Pulmonary artery endothelial cell (primary cell): ENCODE data around the gene MEGF6. TPM values are rescaled to one million over a fixed set of nuclear protein-coding genes. Genes with fewer than 3 reads are reported as not detected.

Source experiments
- DNase-seq: peaks from one replicate; pipeline ENCODE4 v3.0.0-alpha.2; 2011; ENCODE audit warnings: low read depth, low spot score
- total RNA-seq: library from RNA; depleted of rRNA; stranded (reverse); fragments of >200 nt; gene quantifications from 2 replicates; pipeline ENCODE4 v1.2.3, GENCODE V29; 2014

The MEGF6 gene
- total RNA-seq, 1 donor from 2014 or later, result 49.2 TPM

GRCh38 chr1:3540876-3541275 is 70.4 kb downstream of the MEGF6 start:
- DNase-seq, result no peak

DNA sequence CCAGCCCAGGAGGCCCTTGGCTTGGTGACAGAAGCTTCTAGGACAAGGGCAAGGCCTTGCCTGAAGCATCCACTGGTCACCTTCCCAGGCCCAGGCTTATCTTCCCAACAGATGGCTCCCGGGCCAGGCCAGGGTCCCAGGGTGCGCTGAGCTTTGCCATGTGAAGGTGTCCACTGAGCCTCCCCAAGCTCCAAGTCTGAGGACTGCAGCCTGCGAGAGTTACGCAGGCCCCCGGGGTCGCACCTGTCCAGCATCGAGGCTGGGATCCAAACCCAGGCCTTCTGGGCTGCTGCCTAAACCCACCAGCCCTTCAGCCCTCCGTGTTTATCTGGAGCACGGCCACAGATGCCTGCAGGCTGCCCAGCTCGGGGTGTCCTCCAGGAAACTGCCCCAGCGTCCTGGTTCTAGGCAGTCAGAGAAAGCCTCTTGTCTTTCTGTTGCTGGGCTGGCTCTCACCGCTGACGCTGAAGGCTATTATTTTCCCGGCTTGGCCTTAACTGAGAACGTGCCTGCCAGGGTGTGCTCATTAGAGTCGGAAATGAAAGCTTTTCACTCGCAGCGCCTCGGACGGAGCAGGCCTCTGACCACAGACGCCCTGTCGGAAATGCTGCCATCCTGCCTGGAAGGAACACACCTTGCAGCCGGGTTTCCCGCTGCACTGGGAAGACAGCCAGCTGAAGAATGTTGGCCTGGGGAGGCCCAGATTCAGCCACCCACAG is 71.4 kb downstream of the MEGF6 start:
- DNase-seq, result peak; percentile 19

- DNase-seq, result no peak
Measured at GRCh38 chr1:3537359-3537758, 73.9 kb downstream of the MEGF6 start.

GRCh38 chr1:3536420-3537195 is 74.7 kb downstream of the MEGF6 start:
- no peak for DNase-seq

DNA sequence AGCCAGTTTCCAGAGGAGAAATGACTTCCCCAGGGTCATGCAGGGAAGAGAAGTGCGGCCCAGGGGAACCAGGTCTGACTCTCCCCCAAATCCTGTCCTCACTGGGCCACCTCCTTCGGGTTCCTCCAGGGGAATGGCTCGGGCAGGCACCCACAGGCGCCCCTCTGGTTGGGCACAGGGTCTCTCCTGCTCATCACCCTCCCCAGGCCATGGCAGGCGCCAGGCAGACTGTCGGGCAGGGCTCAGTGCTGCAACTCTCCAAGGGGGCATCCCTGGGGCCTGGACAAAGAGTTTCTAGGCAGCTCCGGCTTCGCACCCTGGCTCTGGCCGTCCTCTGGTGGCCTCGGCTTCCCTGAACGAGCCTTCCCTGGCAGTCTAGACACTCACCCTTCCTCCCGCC is 75.6 kb downstream of the MEGF6 start:
- no peak for DNase-seq

DNA sequence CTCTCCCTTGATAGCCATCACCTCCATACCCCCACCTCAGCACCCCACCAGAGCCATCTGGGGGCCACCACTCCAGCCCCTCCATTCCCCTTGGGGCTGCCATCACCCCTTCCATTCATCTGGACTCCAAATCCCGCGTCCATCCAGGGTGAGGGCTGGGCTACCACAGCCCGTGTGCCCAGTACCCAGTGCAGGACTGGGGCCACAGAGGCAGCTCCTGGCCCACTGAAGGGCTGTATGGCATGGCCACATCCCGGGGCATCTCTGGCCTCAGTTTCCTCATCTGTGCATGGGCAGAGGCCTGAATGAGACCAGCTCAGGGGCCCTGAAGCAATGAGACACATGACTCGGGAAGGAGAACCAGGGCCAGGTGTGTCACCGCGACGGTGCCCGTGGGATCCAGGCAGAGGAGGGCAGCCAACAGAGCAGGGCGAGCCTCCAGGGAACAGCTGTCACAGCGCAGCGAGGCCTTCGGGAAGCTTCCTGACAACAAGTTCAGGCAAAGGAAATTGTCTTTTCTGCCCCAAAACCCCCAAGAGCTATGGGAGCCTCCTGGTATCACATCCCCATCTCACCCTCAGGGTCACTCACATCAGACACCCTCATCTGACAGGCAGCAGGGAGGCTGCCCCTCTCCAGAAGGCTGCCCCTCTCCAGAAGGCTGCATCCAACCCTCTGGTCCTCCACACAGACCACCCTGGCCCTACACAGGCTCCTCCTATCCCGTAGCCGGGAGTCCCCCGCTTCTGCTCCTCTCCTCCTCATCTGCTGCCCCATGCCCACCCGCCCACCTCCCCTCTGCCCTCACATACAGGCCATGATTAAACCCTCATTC is 76.3 kb downstream of the MEGF6 start:
- DNase-seq, result no peak

DNA sequence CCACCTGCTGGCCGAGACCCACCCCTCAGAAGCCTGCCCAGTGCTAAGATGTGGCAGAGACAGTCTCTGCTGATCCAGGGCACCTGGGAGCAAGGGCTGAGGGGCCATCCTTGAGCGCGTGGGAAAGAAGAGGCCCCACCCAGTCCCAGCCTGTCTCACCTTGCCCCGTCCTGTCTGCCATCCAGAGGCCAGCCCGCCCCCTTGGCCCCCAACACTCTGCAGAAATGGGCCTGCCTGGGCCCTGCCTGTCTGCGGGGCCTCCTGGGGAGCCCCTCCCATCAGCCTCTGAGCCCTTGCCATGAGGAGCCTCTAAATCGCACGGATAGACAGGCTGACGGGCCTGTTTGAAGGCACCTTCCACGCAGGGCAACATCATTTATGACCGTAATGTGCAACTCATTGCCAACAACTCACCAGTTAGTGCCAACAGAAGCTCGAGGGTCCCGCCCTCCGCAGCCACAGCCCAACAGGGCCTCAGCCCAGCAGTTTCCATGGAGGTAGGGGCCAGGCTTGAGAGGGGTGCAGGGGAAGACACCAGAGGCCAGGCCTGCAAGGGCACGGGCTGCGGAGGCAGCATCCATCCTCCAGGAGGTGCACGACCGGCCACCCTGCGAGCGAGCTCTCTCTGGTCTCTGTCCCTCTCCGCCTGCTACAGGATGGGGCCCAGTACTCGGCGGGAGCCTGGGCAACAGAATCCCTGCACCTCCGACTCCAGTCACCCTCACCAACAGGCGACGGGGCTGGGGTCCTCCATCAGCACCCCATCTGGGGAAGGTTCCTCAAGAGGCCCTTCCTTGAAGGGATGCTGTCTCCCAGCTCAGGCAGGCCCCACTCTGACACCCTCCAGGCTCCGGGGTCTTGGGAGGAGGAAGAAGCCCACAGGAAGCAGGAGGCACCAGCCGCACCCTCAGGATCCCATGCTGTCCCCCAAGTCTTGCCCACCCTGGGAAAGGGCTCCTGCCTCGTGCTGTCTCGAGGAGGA is 78.0 kb downstream of the MEGF6 start:
- DNase-seq, result no peak

GRCh38 chr1:3531928-3532327 is 79.4 kb downstream of the MEGF6 start:
- no peak for DNase-seq

DNA sequence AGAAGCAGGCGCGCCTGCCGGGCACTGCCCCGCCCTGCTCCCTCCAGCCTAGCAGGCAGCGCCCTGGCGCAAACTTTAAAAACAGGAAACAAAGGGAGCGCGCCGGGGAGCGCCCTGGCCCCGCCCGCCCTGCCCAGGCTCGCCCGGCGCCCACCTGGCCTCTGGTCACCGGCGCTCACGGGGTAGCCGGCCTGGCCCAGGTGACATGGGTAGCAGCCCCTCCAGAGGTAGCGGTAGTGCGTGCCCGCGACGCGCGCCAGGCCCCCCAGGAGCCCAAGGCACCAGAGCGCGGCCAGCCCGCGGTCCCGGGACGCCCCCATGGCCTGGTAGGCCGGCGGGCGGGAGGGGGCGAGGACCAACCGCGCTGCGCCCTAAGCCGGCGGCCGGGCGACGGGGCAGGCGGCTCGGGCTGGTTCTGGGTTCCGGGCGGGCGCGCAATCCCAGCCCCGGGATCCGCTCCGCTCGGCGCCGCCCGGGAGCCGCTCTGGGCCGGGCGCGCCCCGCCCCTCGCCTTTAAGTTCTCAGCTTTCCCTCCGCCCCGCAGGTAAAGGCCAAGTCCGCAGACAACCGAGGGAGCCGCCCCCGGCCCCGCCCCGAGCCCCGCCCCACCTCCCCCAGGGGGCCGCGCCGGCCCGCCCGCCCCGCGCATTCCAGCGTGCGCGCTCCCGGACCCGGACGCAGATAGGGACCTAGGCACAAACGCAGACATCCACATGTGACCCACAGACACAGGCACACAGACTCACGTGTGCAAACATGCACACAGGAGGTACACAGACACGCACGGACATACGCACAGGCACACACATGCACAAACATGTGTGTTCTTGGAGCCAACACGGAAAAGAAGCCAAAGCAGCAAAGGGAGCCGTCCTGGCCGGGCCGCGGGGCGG is 80.1 kb downstream of the MEGF6 start:
- DNase-seq, result no peak

DNA sequence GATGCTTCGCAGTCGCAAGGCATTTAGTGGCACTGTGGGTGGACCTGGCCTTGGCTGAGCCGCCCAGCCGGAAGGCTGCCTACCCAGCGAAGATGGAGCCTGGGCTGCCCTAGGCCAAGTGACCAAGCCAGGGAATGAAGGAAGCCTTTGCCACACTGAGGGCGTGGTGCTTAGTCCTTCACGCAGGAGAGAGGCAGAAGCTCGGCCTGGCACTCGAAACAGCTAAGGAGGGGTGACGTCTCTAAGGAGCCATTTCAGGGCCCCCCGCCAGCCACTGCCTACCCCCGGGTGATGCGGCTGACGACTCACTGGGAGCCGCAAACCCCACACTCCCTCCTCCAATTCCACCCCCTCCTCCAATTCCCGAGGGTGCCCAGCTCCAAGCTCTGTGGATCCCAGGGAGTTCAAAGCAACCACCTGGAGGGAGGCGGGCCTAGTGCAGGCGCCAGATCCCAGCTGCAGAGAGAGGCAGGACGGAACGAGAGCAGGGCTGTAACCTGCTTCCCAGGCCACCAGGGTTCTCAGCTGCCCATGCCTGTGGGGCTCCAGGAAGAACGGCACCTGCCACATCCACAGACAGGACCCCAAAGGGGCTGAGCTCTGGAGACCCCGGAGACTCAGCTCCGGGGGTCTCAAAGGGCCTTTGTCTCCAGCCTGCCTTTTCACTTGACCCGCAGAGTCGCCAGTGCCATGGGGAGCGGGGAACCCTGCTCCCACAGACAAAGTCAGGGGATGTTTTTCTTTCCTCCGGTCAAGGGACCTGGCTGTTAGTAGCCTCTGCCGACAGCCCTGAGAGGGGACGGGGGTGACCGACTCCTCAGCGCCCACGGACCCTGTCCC is 81.0 kb downstream of the MEGF6 start:
- no peak for DNase-seq

DNA sequence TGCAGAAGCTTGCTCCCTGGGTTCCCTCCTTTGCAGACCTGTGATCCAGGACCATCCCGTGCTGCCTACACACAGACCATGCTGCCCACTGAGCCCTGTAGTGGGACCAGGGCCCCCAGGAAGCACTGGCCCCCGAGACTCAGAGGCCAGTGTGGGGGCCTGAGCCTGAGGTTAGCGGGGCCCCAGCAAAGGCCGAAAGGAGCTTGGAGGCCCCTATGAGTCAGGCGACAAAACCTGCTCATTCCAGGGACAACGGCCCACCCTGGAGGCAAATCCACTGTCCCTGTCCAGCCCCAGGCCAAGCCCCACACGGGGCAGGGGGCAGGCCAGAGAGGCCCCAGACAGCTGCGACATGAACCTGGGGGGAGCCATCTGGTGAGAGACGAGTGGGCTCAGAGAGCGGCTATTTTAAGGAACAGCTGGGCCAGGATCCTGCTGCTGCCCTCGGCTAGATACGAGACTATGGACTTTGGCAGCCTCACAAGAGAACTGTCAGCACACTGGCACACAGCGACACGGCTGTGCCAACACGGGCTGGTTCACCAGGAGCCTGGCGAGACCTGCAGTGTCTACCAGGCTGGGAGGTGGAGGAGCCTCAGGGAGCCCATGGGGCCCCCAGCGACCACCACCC is 82.1 kb downstream of the MEGF6 start:
- DNase-seq, result no peak

GRCh38 chr1:3527774-3528173 is 83.5 kb downstream of the MEGF6 start:
- no peak for DNase-seq

DNA sequence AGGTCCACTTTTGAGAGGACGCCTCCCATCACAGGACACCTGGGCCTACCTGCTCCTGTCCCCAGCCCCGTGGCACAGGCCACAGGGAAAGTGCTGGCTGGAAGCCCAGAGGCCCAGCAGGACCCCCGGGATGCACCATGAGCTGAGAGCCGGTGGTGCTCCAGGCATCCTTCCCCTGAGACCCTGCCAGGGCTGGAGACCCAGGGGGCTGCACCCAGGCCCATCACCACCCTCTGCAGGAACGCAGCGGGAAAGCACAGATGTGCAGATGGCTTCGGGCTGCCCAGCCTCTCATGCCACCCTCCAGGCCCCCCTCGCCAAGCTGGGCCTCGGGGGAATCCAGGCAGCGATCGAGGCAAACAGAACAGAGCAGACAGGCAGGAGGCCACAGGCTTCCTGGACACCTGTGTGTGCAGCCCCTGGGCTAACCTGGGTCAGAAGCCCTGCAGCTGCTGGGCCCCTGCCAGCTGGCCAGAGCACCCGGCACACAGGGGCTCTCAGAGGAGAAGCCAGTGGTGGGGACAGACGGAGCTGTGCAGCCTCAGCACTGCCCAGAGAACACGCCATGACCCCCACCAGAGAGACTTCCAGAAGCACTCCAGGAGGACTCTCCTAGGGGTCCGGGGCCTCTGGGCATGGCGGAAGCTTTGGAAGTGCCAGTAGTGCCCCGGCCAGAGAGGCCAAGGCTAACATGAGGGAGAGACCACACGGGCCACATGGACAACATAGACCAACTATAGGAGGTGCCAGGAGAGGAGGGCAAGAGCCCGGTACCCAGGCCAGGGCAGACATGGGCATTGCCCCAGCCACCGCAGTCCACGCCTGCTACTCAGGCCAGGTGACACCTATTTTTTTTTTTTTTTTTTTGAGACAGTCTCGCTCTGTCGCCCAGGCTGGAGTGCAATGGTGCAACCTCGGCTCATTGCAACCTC is 85.5 kb downstream of the MEGF6 start:
- no peak for DNase-seq

DNA sequence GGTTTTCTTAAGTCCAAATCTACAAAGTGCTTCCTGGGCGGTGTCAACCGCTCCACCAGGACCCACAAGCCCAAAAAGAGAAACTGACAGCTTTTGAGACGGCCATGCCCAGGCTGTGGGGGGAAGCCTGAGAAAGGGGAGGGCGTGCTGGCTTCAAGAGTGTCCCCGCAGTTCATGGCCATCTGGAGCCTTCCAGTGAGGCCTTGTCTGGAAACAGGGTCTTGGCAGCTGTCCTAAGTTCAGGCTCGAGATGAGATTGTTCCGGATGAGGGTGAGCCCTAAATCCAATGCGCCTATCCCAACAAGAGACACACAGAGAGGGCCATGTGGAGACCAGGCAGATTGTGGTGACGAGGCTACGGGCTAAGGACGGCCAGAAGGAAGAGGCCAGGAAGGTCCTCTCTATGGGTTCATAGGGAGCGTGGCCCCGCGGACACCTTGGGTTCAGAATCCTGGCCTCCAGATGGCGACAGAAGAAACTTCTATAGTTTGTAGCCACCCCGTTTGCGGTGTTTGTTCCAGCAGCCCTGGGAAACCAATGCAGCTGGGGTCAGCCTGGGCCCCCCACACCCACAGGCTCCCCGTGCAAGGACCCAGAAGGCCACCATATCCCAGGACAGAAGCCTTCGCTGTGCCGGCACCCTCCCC is 86.6 kb downstream of the MEGF6 start:
- no peak for DNase-seq

DNA sequence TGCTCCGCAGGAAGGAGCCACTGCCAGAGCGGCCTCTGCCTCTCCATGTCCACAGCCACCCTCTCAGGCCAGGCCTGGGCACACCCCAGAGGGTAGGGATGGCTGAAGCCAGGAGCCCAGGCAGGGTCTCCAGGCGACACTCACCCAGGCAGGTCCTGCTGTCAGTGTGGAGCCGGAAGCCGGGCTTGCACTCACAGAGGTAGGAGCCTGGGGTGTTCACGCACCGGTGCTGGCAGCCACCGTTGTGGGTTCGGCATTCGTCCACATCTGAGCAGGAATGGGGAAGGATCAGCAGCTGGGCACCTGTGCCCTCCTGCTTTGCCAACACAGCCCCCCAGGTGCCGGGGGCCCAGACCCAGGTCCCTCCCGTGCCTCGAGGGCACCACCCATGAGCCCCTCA is 87.3 kb downstream of the MEGF6 start:
- DNase-seq, result no peak

GRCh38 chr1:3522564-3523265 is 88.6 kb downstream of the MEGF6 start:
- DNase-seq, result no peak
